GM23338 (cell line): ENCODE results near the gene KCNJ10. TPM values are rescaled to one million over a fixed set of nuclear protein-coding genes. Genes with fewer than 3 reads are reported as not detected.

Experiments
- ATAC-seq: fragments of 200-7000 bp; cut with Tn5 transposase; 3 replicates; pipeline ENCODE4 v1.9.1; 2020
- DNase-seq: peaks from one replicate; pipeline ENCODE4 v3.0.0-alpha.2; 2015; ENCODE audit warnings: low spot score
- H2AFZ ChIP-seq: fragments of 200-600 bp; sonication (generic); 2 replicates; pipeline ENCODE4 v1.8.0; 2016; ENCODE audit warnings: antibody characterized with exemption, mild to moderate bottlenecking, moderate library complexity
- H3F3A ChIP-seq: fragments of 200-600 bp; sonication (generic); replicated peaks from 2 replicates; pipeline ENCODE4 v1.8.0; 2017; ENCODE audit warnings: antibody characterized with exemption, mixed run types, low read depth
- H3K27ac ChIP-seq: fragments of 200-600 bp; sonication (generic); 2 replicates; pipeline ENCODE4 v1.6.1; 2016; ENCODE audit warnings: low read depth
- H3K27me3 ChIP-seq: fragments of 200-600 bp; sonication (generic); 2 replicates; pipeline ENCODE4 v1.8.0; 2016; ENCODE audit warnings: mild to moderate bottlenecking, mixed run types, moderate library complexity; ENCODE audit not compliant: insufficient read depth
- H3K36me3 ChIP-seq: fragments of 200-600 bp; sonication (generic); 2 replicates; pipeline ENCODE4 v1.8.0; 2016; ENCODE audit warnings: mild to moderate bottlenecking; ENCODE audit not compliant: insufficient read depth
- H3K4me1 ChIP-seq: fragments of 200-600 bp; sonication (generic); 2 replicates; pipeline ENCODE4 v1.8.0; 2016; ENCODE audit warnings: mild to moderate bottlenecking, moderate library complexity; ENCODE audit not compliant: insufficient read depth
- H3K4me2 ChIP-seq: fragments of 200-600 bp; sonication (generic); 2 replicates; pipeline ENCODE4 v1.7.1; 2017; ENCODE audit warnings: mixed run types
- H3K4me3 ChIP-seq: fragments of 200-600 bp; sonication (generic); 2 replicates; pipeline ENCODE4 v1.6.1; 2016; ENCODE audit warnings: mixed run types
- H3K79me2 ChIP-seq: fragments of 200-600 bp; sonication (generic); replicated peaks from 2 replicates; pipeline ENCODE4 v1.8.0; 2017; ENCODE audit warnings: mild to moderate bottlenecking; ENCODE audit not compliant: insufficient read depth
- H3K9me2 ChIP-seq: fragments of 200-600 bp; sonication (generic); 2 replicates; pipeline ENCODE4 v1.8.0; 2017; ENCODE audit not compliant: insufficient read depth
- H4K20me1 ChIP-seq: fragments of 200-600 bp; sonication (generic); replicated peaks from 2 replicates; pipeline ENCODE4 v1.8.0; 2017; ENCODE audit warnings: mild to moderate bottlenecking; ENCODE audit not compliant: insufficient read depth
- H3K27ac Mint-ChIP-seq: 2 replicates; pipeline ENCODE4 v1.8.0; 2020; ENCODE audit warnings: inconsistent platforms, mild to moderate bottlenecking, moderate library complexity, mixed read lengths
- H3K27me3 Mint-ChIP-seq: 3 replicates; pipeline ENCODE4 v1.8.0; 2022; ENCODE audit warnings: low read depth, mild to moderate bottlenecking, moderate library complexity, mixed read lengths, inconsistent platforms; ENCODE audit not compliant: insufficient read depth, poor library complexity
- H3K36me3 Mint-ChIP-seq: 3 replicates; pipeline ENCODE4 v1.8.0; 2021; ENCODE audit warnings: low read depth, mild to moderate bottlenecking, inconsistent platforms, moderate library complexity, mixed read lengths
- H3K4me1 Mint-ChIP-seq: 3 replicates; pipeline ENCODE4 v1.8.0; 2020; ENCODE audit warnings: mild to moderate bottlenecking, inconsistent platforms, mixed read lengths
- H3K4me3 Mint-ChIP-seq: 3 replicates; pipeline ENCODE4 v1.8.0; 2021; ENCODE audit warnings: moderate library complexity, mild to moderate bottlenecking, inconsistent platforms, mixed read lengths
- H3K9me3 Mint-ChIP-seq: 3 replicates; pipeline ENCODE4 v1.8.0; 2020; ENCODE audit warnings: moderate library complexity, mild to moderate bottlenecking, inconsistent platforms, mixed read lengths
- CREB1 ChIP-seq: fragments of 250-450 bp; sonication (Bioruptor Pico); IDR thresholded peaks from 2 replicates; pipeline ENCODE4 v1.5.0; 2020; ENCODE audit warnings: low read depth, mild to moderate bottlenecking, moderate library complexity
- EZH2phosphoT487 ChIP-seq: fragments of 200-600 bp; sonication (generic); IDR thresholded peaks from one replicate; pipeline ENCODE4 v1.8.1; 2018; ENCODE audit warnings: antibody characterized with exemption; ENCODE audit not compliant: unreplicated experiment
- POLR2AphosphoS5 ChIP-seq: IDR thresholded peaks from 2 replicates; pipeline ENCODE4 v1.6.1; 2016; ENCODE audit warnings: antibody characterized with exemption, low read depth
- STAT1 ChIP-seq: IDR thresholded peaks from one replicate; pipeline ENCODE4 v1.6.1; 2016; ENCODE audit warnings: antibody characterized with exemption; ENCODE audit not compliant: unreplicated experiment
- ZNF462 ChIP-seq: fragments of 250-450 bp; sonication (Bioruptor Pico); IDR thresholded peaks from 2 replicates; pipeline ENCODE4 v1.5.0; 2020; ENCODE audit warnings: mild to moderate bottlenecking, moderate library complexity
- polyA plus RNA-seq: library from polyadenylated mRNA; unstranded; fragments of >200 nt; fragmentation: Nextera tagmentation; extraction: Ambion mirVana; gene quantifications from 2 replicates; pipeline ENCODE4 v1.2.1, GENCODE V29; 2016
- total RNA-seq: library from RNA; depleted of rRNA; stranded (reverse); fragments of >200 nt; shearing (Covaris generic); gene quantifications from 2 replicates; pipeline ENCODE4 v1.2.3, GENCODE V29; 2014

Gene KCNJ10
- total and polyA plus RNA-seq, 2 experiments from 2014 or later: 1.4 to 2.8 TPM

DNA sequence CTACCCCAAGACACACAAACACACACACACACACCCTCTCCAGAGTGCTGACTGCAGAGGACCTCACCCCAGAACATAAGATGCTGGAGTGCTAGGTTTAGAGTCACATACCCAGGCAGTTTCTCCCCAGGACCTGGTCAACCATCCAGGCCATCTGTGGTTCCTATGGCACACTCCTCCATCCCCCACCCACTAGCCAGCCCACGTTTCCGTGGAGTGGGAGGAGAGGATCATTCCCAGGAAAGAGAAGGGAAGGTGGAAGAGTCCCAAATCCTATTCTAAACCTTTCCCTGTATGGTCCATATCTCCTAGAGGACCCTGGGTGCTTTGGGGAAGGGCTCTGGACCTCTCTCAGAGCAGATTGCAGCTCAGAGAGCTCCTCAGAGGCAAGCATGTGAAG lies 12.5 kb upstream of the KCNJ10 start:
- no peak overlapping the region for H2AFZ ChIP-seq
- Mint-ChIP-seq H3K4me3 (no peak overlapping the region), H3K9me3 (no peaks in the 10 kb centered on the region; the same call in 2 of the 3 replicates), H3K4me1 (peaks cover 17% of the 10 kb centered on the region), H3K36me3 (peaks cover 12% of the 10 kb centered on the region), H3K27me3 (peaks cover 41% of the 10 kb centered on the region), H3K27ac (no peak overlapping the region)
- H3F3A ChIP-seq: peaks cover 5% of the 10 kb centered on the region
- no peaks in the 10 kb centered on the region; the same call in 1 of the 2 replicates for H4K20me1 ChIP-seq
- H3K4me1 ChIP-seq: no peaks in the 10 kb centered on the region
- DNase-seq: no peak
- H3K36me3 ChIP-seq: no peaks in the 10 kb centered on the region
- peaks cover 55% of the 10 kb centered on the region for H3K27me3 ChIP-seq
- no peak overlapping the region for H3K27ac ChIP-seq
- no peaks in the 10 kb centered on the region for H3K79me2 ChIP-seq
- TF ChIP-seq STAT1 (no peak), POLR2AphosphoS5 (no peak), CREB1 (CRISPR knock-in tag) (no peak), EZH2phosphoT487 (no peak), ZNF462 (CRISPR knock-in tag) (no peak)
- ATAC-seq: no peak
- no peaks in the 10 kb centered on the region for H3K9me2 ChIP-seq
- no peak overlapping the region for H3K4me3 ChIP-seq
- H3K4me2 ChIP-seq: no peak overlapping the region

DNA sequence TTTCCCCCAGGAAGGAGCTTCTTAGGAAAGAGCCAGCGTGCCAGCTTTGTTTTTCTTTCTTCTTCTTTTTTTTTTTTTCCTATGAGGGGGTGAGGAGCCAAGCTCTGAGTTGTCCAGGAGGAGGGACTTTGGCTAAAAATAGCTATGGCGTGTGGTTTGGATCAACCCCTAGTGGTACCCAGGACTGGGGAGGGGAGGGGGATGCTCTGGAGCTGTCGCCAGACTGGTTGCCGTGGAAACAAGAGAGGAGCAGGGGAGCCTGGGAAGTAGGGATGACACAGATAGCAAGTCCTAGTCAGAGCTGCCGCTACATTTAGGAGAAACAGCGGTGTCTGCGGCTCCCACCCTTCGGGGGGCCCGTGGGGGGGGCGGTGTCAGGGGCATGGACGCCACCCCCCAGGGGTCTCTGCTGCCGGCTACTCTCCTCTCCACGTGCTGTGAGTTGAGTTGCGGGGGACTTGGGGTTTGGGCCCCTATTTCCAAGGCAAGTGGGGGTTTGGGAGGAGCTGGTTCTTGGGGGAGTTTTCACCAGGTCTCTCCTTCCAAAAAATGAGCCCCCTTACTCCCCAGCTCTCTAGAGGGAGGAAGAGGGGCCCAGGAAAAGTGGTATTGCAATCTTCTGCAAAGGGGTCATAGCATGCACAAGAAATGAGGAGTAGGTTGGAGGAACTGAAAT lies 11.4 kb upstream of the KCNJ10 start, which contains the start of gene KCNJ9:
TSS of gene KCNJ9 (plus strand) at position 278 of the 676 bp plus-strand sequence. CDS start 2,493 bp downstream, outside the sequence.
- H3F3A ChIP-seq: peaks cover 7% of the 10 kb centered on the region
- H3K4me3 Mint-ChIP-seq: no peak within 1 kb of the TSS
- H3K27ac ChIP-seq: no peak within 1 kb of the TSS
- peaks cover 55% of the 10 kb centered on the region for H3K27me3 ChIP-seq
- H3K27ac Mint-ChIP-seq: no peak within 1 kb of the TSS
- no peak within 1 kb of the TSS for H3K4me2 ChIP-seq
- no peak within 1 kb of the TSS for H2AFZ ChIP-seq
- H3K36me3 ChIP-seq: no peaks in the 10 kb centered on the region
- no peaks in the 10 kb centered on the region for H3K9me2 ChIP-seq
- DNase-seq (peak; percentile 87), ATAC-seq (peak; percentile 6; the same call in 1 of the 3 replicates)
- no peaks in the 10 kb centered on the region for H3K4me1 ChIP-seq
- peaks cover 12% of the 10 kb centered on the region; the same call in 2 of the 3 replicates for H3K36me3 Mint-ChIP-seq
- H3K4me1 Mint-ChIP-seq: peaks cover 17% of the 10 kb centered on the region
- H3K4me3 ChIP-seq: no peak within 1 kb of the TSS
- no peaks in the 10 kb centered on the region; the same call in 2 of the 3 replicates for H3K9me3 Mint-ChIP-seq
- H4K20me1 ChIP-seq: no peaks in the 10 kb centered on the region; the same call in 1 of the 2 replicates
- H3K79me2 ChIP-seq: no peaks in the 10 kb centered on the region
- H3K27me3 Mint-ChIP-seq: peaks cover 41% of the 10 kb centered on the region
- no peak for TF ChIP-seq ZNF462 (CRISPR knock-in tag)
